ENCODE measurements around the gene SCLY.
"Not testable (repeated sequence)": the region's sequence is repeated elsewhere in the genome, so short reads cannot be mapped to it uniquely, and the experiment has no call there.

SCLY gene

DNA sequence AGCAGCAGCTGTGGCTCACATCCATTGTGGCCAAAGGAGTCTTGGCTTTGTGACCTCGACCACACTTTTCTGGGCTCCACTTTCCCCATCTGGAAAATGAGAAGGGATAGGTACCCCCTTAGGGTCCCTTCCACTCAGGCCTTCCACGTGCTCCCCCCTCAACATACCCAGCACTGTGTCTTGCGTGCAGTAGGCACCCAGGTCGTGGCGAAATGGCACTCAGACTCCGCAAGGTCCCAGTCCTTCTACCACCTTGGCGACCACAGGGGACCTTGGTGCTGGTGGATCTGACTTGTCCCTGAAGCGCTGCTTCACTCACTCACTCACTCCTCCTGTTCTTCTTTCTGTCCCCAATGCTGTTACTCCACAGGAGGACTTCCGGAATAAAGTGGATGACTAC is 19.9 kb upstream of the SCLY start:
- DNase-seq (ENCODE audit: low spot score) = no peak

DNA sequence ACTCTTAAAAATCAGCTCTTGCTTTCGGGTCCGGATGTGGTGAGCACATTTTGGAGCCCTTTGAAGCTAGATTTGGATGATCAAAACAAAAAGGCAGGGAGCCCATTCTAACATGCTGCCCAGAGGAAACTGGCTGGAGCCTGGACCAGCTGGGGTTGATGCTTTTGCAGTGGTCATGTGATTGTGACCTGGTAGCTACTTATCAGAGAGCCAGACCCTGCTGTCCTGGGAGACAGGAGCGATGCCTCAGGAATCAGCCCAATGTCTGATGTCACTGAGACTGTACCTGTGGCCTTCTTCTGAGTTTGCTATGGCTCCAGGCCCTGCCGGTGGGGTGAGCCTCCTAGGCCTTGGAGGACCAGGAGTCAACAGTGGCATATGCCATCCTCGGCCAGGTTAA is 18.7 kb upstream of the SCLY start:
- no peak for DNase-seq (ENCODE audit: low spot score)

DNA sequence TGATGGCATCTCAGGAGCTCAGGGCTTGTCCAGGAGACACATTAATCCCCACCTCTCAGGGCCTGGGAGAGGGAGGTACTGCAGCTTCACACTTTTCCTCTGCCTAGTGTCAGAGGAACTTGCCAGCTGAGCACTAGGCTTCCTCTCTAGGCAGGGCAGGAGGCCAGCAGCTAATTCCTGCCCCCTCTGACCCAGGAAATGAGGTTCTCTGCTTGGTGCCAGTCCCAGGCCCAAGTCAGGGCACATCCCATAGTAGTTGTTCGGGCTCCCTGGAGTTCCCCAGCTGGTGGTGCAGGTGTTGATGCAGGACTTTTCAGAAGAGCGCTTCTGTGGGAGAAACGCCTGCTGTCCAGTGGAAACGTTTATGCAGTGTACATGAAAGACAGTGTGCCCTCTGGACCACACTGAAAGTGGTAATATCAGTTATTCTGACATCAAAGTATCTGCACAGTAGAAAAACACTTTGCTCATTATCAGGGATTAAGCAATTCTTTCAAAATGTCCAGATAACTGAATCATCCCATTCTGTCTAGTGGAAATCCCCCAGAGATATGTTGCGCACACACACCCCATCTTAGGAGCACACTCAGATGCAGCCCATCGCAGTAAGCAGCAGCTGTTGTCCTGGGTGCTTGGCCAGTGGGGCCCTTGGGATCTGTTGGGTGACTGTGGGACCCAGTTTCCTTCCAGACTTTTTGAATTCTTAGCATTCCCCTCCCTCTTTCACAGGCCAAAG is 17.8 kb upstream of the SCLY start:
- DNase-seq (ENCODE audit: low spot score) = no peak

DNA sequence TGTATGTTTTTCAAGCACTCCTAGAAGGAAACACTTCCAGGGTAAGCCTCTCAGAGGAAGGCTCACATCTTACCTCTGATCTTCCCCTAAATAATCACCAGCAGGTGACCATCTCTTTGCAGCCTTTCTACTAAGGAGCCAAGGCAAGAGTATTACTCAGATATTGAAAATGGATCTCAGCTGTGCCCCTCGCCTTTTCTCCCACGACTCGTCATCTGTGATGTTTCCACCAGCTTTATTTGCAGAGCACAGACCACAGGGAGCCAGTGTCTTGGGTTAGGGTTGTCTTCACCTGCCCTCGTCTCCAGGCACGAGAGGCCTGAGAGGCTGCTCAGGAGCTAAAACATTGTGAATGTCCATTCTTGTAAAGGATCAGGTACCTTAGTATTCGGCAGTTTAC is 16.9 kb upstream of the SCLY start:
- DNase-seq (ENCODE audit: low spot score) = no peak

DNA sequence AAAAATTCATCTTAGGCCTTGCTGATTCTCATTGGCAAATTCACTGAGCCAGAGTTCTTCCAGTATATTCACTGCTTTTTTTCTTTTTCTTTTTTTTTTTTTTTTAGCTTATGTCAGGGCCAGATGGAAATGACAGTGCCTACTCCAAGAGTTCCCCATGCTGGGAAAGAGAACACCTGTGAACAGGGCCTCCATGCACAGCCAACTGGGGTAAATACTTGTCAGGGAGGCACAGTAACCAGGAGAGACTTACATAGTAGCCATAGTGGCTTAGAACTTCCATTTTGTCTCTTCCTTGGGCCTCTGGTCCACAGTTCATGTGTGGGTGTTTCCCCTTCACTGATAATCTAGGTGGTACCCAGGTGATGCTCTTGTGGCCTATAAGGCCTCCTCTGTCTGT is 15.2 kb upstream of the SCLY start:
- DNase-seq (ENCODE audit: low spot score) = no peak

DNA sequence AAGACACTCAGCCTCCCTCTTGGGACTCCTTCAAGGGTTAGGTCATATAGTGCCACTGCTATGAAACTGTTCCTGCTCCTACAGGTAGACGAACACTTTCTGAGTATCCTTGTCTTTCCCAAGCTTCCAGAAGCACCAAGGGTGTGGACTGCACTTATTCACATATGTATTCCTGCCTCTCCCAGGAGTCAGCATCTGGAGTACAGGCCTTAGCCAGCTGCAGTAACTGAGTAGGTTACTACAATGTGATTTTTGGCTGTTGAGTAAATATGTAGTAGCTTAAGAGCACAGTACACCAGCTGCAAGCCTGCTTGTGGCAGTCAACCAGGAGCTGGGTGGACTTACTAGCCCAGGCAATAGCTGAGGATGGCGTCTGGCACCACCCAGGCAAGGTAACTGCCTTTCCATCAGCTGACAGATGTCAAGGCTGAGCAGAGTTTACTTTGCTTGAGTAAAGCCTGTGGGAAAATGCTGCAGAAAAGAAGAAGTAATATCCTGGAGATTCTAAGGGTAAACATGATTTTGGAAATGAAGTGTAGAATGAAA is 14.0 kb upstream of the SCLY start:
- no peak for DNase-seq (ENCODE audit: low spot score)

DNA sequence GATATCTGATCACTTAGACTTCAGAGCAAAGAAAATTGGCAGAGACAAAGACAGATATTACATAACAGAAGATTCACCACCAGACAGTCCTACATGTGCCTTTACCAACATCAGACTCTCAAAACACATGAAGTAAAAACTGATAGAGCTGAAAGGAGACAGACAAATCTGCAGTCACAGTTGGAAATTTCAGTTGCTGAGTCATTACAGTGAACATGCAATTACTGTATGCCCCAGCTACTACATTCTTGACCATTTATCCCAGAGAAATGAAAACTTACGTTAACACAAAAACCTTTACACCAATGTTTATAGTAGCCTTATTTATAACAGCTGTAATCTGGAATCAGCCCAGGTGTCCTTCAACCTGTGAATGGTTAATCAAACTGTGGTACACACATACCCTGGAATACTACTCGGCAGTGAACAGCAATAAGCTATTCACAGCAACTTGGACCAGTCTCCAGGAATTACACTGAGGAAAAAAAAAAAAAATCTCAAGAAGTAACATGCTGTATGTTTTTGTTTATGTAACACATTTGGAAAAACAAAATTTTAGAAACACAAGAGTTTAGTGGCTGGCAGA is 7.5 kb upstream of the SCLY start:
- no peak for DNase-seq (ENCODE audit: low spot score)

DNA sequence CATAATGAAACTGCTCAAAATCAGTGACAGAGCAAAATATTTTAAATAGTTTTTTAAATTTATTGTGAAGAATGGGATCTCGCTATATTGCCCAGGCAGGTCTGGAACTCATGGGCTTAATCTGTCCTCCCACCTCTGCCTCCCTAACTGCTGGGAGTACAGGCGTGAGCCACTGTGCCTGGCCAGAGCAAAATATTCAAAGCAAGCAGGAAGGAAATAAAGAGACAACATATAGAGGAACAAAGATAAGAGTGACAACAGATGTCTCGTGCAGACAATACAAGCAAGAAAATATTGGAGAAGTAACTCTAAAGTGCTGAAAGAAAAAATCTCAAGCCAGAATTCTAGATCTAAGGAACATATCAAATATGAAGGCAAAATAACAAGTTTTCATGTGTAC is 5.0 kb upstream of the SCLY start:
- no peak for DNase-seq (ENCODE audit: low spot score)

DNA sequence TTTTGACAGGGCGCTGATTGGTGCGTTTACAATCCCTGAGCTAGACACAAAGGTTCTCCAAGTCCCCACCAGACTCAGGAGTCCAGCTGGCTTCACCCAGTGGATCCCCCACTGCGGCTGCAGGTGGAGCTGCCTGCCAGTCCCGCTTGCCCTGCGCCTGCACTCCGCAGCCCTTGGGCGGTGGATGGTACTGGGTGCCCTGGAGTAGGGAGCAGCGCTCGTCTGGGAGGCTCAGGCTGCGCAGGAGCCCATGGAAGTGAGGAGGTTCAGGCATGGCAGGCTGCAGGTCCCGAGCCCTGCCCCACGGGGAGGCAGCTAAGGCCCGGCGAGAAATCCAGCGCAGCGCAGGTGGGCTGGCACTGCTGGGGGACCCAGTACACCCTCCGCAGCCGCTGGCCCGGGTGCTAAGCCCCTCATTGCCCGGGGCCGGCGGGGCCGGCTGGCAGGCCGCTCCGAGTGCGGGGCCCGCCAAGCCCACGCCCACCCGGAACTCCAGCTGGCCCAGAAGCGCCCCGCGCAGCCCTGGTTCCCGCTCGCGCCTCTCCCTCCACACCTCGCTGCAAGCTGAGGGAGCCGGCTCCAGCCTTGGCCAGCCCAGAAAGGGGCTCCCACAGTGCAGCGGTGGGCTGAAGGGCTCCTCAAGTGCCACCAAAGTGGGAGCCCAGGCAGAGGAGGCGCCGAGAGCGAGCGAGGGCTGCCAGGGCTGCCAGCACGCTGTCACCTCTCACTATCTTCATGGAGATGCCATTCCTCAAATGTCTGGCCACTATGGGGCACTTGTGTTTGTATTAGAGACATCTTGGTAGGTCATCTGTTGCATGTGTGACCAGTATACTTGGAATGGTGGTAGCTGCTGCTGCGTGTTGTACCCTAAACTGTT is 2.9 kb upstream of the SCLY start:
- not testable (repeated sequence) for DNase-seq (ENCODE audit: low spot score)

DNA sequence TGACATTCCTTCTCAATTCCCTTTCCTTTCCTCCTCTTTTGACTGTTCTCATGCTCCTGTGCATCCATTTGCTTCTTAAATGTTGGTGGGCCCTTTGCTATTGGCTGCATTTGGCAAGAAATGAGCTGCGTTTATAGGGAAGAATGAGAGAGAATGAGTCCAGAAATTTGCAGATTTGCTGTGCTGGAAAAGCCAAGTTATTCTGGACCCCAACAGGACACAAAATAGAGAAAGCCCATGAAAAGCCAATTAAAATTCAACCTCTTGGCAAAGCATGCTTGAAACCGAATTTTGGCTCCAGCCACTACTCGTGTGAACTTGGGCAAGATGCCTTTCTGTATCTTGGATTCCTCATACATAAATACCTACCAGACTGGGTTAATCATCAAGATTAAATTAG is 1.3 kb upstream of the SCLY start:
- DNase-seq (ENCODE audit: low spot score) = no peak

DNA sequence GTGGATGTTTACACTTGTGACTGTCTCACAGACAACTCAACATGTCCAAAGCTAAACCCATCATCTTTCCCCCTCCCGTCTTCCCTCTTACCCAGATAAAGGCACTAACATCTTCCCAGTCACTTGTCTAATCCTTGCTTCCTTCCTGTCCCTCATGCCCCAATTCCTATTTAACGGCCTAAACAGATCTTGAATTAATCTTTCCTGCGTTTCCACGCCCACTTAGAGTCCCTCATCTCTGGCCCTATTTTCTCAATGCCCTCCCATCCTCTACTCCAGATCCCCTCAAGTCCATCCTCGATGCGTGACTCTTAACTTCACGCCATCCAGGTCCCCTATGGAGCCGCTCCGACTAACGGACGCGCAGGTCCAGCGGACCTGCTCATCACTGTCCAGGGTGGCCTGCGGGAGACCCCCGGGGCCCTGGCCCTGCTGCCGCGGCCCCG is 682 bp upstream of the SCLY start:
- no peak for DNase-seq (ENCODE audit: low spot score)

DNA sequence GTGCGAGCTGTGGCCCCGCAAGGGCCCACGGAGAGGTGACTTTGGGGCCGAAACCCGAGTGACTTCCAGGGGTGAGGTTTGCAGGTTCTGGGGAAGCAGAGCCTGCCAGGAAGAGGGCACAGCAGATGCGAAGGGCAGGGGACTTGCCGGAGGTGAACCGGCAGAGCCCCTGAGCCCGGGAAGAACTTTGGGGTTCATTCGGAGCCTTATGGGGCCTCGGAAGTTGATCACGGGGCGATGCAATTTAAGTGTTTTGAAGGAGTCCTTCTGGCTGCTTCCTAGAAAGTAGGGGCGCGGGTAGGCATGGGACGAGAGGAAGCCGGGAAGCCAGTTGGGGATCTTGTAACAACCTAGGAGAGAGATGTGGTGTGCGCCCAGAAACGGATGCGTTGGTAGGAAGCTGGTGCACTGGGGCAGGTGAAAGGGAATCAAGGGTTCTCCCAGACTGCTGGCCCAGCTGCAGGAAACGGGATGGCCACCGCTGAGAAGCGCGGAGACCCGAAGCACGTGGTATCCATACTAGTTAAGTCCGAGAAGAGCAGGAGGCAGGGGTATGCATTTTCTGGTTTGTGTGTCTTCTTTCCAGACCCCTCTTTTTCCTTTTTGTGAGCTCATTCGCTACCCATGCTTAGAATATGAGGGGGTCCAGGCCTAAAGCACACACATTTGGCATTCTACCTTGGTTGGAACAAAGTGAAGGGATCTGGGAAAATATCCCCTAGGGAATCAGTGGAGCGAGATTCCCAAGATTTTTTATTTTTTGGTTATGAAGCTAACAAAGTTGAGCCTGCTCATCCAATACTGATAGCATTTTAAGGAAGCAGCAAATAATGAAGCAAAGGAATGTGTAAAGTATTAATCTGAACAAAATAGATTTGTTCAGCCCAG is 758 bp downstream of the SCLY start:
- DNase-seq (ENCODE audit: low spot score) = no peak

DNA sequence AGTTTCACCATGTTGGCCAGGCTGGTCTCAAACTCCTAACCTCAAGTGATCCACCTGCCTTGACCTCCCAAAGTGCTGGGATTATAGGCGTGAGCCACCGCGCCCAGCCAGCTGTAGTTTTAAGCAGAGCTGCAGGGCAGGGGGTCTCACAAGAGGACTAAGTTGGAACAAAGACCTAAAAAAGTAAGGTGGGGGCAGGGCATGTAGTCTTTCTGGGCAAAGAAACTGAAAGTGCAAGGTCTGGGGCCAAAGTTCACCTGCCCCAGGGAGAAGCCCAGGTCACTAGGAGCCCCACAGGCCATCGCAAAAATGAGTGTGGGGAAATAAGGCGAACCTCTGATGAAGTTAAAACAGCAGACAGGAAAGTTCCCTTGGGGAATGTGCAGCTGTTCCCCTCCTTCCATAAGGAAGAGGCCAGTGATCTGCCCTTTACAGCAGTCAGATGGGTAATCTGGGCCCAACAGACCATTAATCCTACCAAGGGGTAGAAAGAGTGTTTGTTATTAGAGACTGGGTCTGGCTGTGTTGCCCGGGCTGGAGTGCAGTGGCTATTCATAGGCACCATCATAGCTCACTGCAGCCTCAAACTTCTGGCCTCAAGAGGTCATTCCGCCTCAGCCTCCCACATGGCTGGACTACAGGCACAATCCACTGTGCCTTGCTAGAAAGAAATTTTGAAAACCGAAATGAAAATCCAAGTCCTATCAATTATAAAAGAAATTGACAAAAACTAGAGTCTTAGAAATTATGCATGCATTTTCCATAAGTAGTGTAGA is 2.8 kb downstream of the SCLY start:
- no peak for DNase-seq (ENCODE audit: low spot score)

DNA sequence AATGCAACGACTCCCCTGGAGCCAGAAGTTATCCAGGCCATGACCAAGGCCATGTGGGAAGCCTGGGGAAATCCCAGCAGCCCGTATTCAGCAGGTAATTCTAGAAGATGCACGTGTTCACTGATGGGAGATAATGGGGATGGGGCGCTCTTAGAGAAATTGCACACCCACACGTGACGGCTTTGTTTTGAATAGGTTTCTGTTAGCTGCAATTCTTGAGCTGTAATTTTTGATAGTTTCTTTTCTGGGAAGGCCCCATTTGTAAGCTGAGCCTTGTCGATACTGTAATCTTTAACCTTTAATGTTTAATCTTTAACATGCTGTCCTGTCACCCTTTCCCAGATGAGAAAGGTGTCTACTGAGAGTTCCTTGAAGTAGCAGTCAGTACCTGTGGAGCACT is 3.6 kb downstream of the SCLY start:
- DNase-seq (ENCODE audit: low spot score) = no peak

DNA sequence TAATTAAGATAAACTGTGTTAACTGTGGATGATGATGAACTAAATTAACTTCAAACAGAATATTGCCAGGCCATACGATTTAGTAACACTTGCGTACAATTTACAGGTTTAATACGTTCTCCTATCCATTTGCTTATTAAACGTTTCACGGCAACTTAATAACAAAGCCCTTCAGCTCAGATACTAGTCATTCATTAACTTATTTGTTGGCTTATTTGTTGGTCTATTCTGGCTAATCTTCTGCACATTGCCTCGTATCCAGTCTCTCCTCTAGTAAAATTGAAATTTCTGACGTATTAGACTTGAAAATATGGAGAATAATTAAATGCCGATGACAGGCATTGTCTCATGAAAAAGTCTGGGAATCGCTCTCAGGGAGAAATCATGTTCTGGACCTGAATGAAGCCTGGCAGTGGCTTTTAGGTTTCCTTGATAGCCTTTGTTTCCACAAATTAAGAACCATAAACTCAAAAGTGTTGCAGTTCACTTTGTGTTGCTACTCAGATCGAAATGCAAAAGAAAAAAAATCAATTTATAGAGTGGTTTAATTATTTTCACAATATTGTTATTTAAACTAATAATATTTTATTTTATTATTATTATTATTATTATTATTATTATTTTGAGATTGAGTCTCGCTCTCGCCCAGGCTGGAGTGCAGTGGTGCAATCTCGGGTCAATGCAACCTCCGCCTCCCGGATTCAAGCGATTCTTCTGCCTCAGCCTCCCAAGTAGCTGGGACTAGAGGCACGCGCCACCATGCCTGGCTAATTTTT is 4.5 kb downstream of the SCLY start:
- no peak for DNase-seq (ENCODE audit: low spot score)

DNA sequence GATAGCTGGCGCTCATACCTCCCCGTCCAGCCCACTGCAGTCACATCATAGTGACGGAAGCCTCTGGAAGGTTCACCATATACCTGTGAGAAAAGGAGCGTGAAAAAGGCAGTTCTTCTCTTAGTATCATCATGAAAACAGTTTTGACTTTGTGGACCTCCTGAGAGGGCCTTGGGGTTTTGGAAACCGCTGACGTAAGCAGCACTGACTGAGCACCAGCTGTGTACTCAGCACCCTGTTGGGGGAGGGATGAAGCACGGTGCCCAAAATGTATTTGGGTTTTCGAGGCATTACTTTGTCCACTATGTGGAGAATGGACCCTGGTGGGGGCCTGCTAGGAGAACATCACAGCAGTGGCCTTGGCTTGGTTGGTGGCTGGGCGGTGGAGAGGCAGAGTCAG is 5.4 kb downstream of the SCLY start:
- DNase-seq (ENCODE audit: low spot score) = no peak

DNA sequence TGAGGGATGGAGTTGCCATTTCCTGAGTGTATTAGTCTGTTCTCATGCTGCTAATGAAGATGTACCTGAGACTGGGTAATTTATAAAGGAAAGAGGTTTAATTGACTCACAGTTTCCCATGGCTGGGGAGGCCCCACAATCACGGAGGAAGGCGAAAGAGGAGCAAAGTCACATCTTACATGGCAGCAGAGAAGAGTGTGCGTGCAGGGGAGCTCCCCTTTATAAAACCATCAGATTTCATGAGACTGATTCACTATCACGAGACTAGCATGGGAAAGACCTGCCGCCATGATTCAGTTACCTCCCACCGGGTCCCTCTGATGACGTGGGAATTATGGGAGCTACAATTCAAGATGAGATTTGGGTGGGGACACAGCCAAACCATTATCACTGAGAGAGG is 5.9 kb downstream of the SCLY start:
- not testable (repeated sequence) for DNase-seq (ENCODE audit: low spot score)

DNA sequence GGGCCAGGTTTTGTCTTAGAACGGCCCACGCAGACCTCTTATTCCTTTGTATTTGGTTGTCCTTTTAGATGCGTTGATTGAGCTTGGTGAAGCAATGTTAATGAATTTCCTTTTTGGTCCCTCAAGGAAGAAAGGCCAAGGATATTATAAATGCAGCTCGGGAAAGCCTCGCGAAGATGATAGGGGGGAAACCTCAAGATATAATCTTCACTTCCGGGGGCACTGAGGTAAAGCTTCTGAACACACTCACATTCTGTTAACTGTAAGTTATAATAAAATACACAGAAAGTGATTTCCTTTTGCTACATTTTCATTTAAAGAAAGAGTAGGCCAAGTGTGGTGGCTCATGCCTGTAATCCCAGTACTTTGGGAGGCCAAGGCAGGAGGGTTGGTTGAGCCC is 7.1 kb downstream of the SCLY start:
- no peak for DNase-seq (ENCODE audit: low spot score)

DNA sequence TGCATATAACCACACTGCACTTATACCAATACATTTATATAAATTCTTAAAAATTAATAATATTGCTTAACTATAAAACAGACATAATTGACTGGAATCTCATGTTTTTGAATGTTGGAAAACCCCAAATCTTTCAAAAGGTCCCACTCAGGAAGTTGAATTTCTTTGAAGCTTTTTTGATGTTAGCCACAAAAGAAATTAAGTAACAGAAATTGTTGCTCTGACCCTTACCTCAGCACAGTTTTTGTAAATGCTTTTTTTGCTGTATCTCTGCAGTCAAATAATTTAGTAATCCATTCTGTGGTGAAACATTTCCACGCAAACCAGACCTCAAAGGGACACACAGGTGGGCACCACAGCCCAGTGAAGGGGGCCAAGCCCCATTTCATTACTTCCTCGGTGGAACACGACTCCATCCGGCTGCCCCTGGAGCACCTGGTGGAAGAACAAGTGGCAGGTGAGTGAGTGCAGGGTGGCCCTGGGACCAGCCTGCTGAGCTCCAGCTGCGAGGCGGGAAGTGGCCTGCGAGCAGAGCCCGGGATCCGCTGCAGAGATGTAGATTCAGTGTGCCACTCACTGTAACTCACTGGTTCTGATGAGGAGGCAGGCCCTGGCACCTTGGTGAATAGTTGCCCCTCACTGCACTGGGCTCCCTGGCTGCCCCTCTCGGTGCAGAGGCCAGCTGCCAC is 8.4 kb downstream of the SCLY start:
- no peak for DNase-seq (ENCODE audit: low spot score)

DNA sequence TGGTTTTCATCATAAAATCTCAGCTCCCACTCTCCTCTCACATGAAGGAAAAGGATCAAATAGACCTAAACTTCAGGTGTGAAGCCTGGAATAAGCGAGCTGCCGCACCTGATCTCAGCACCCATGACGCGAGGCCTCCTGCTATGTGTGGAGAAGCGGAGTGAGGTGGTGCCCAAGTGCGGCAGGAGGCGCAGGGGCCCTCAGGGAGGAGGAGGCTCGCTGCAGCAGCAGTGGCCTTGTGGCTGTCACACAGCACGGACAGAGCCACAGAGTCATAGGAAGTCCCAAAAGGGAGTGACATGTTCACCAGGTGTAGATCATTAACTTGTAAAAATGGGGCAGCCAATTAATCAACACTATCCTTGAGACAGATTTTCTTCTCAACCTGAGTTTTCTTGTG is 9.1 kb downstream of the SCLY start:
- no peak for DNase-seq (ENCODE audit: low spot score)

Measured in left forelimb (tissue), 1 donor.